ENCODE measurements around the gene BLTP2.

BLTP2 gene

GRCh38 chr17:28645576-28645939 is 600 bp upstream of the BLTP2 start:
- TF ChIP-seq GLIS3 (CRISPR knock-in tag; IDR thresholded peaks at IDR 0.05): no peak
- TF ChIP-seq TOX (CRISPR knock-in tag; IDR thresholded peaks at IDR 0.05; ENCODE audit: borderline replicate concordance): no peak
- no peak for TF ChIP-seq ZFP30 (CRISPR knock-in tag; IDR thresholded peaks at IDR 0.05)
- TF ChIP-seq ZFP3 (CRISPR knock-in tag; IDR thresholded peaks at IDR 0.05): no peak
- TF ChIP-seq OSR1 (CRISPR knock-in tag; IDR thresholded peaks at IDR 0.05): no peak
- TF ChIP-seq TCF4 (CRISPR knock-in tag; IDR thresholded peaks at IDR 0.05; ENCODE audit: borderline replicate concordance): no peak
- TF ChIP-seq TSHZ2 (CRISPR knock-in tag; IDR thresholded peaks at IDR 0.05): no peak
- TF ChIP-seq POU6F1 (CRISPR knock-in tag; IDR thresholded peaks at IDR 0.05; ENCODE audit: borderline replicate concordance, low read depth): no peak
- TF ChIP-seq ZC3H10 (CRISPR knock-in tag; IDR thresholded peaks at IDR 0.05): no peak
- TF ChIP-seq ESRRG (CRISPR knock-in tag; IDR thresholded peaks at IDR 0.05): no peak
- TF ChIP-seq PATZ1 (CRISPR knock-in tag; IDR thresholded peaks at IDR 0.05; ENCODE audit: borderline replicate concordance): no peak
- TF ChIP-seq CSRNP3 (CRISPR knock-in tag; IDR thresholded peaks at IDR 0.05): no peak
- TF ChIP-seq ZNF8 (CRISPR knock-in tag; IDR thresholded peaks at IDR 0.05): no peak
- no peak for TF ChIP-seq CREB5 (CRISPR knock-in tag; IDR thresholded peaks at IDR 0.05; ENCODE audit: low read depth)
- TF ChIP-seq RARB (CRISPR knock-in tag; IDR thresholded peaks at IDR 0.05): no peak
- TF ChIP-seq ISL1 (CRISPR knock-in tag; IDR thresholded peaks at IDR 0.05): no peak
- no peak for TF ChIP-seq PPARA (CRISPR knock-in tag; IDR thresholded peaks at IDR 0.05; ENCODE audit: borderline replicate concordance)
- TF ChIP-seq ZNF565 (CRISPR knock-in tag; conservative IDR thresholded peaks at IDR 0.05; ENCODE audit: low read depth): no peak
- TF ChIP-seq ZNF70 (CRISPR knock-in tag; IDR thresholded peaks at IDR 0.05): no peak
- no peak for TF ChIP-seq BACH2 (CRISPR knock-in tag; IDR thresholded peaks at IDR 0.05; ENCODE audit: borderline replicate concordance)
- no peak; the same call in 2 of the 3 replicates for ATAC-seq

- TF ChIP-seq BACH2 (CRISPR knock-in tag; IDR thresholded peaks at IDR 0.05; ENCODE audit: borderline replicate concordance) (no peak), GLIS3 (CRISPR knock-in tag; IDR thresholded peaks at IDR 0.05) (no peak), ISL1 (CRISPR knock-in tag; IDR thresholded peaks at IDR 0.05) (no peak), ZNF565 (CRISPR knock-in tag; conservative IDR thresholded peaks at IDR 0.05; ENCODE audit: low read depth) (no peak), ZC3H10 (CRISPR knock-in tag; IDR thresholded peaks at IDR 0.05) (no peak), ZFP30 (CRISPR knock-in tag; IDR thresholded peaks at IDR 0.05) (no peak), POU6F1 (CRISPR knock-in tag; IDR thresholded peaks at IDR 0.05; ENCODE audit: borderline replicate concordance, low read depth) (no peak), TCF4 (CRISPR knock-in tag; IDR thresholded peaks at IDR 0.05; ENCODE audit: borderline replicate concordance) (no peak), ZNF8 (CRISPR knock-in tag; IDR thresholded peaks at IDR 0.05) (no peak), RARB (CRISPR knock-in tag; IDR thresholded peaks at IDR 0.05) (no peak), PPARA (CRISPR knock-in tag; IDR thresholded peaks at IDR 0.05; ENCODE audit: borderline replicate concordance) (no peak), ZNF70 (CRISPR knock-in tag; IDR thresholded peaks at IDR 0.05) (no peak), CSRNP3 (CRISPR knock-in tag; IDR thresholded peaks at IDR 0.05) (no peak), OSR1 (CRISPR knock-in tag; IDR thresholded peaks at IDR 0.05) (no peak)
- ATAC-seq: peak; percentile 23
These were observed 773 bp downstream of the BLTP2 start for GRCh38 chr17:28643983-28644786.
